ENCODE data around the gene PPFIBP2.

GRCh38 chr11:7654195-7654705 is 140.5 kb downstream of the PPFIBP2 start:
- no peak for TF ChIP-seq YY1 (IDR thresholded peaks at IDR 0.05; ENCODE audit: insufficient read depth, insufficient read length)
- TF ChIP-seq ZNF274 (IDR thresholded peaks at IDR 0.05; ENCODE audit: low read depth, low read length), result no peak

All from NT2/D1 (cell line).